HG03135 (cell line): ENCODE data around the gene TSPO.

Experiments
- ATAC-seq: cut with Tn5 transposase; IDR thresholded peaks from one replicate; pipeline ENCODE4 v1.9.1; 2021; ENCODE audit warnings: mild to moderate bottlenecking, moderate library complexity; ENCODE audit not compliant: unreplicated experiment

Gene TSPO

DNA sequence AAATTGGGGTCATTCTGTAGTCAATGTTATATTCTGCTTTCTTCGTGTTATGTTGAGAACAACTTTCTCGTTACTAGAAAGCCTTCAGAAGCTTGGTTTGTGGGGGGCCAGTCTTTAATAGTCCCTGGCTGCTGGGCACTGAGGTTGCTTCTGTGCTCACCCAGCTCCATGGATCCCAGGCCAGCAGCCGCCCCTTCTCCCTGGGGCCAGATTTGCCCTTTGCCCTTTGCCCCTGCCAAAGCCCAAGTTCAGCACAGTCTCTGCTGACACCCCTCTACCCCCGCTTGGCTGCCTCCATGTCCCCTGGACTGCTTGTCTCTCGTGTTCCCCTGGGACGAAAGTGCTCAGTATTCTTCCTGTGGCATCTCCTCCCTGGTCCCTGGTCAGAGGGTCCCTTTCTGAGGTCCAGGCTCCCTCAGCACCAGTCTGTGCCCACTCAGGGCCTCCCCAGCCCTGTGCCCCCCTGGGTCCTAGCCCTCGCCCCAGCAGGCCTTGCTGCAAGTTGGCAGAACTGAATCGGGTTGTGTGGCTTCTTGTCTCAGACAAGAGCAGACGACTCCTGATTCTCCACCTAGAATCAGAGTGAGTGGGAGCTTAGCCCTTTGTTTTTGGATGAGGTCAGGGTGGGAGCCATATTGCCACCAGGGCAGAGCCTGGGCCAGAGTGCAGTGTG is 6.7 kb downstream of the TSPO start:
- no peak for ATAC-seq

DNA sequence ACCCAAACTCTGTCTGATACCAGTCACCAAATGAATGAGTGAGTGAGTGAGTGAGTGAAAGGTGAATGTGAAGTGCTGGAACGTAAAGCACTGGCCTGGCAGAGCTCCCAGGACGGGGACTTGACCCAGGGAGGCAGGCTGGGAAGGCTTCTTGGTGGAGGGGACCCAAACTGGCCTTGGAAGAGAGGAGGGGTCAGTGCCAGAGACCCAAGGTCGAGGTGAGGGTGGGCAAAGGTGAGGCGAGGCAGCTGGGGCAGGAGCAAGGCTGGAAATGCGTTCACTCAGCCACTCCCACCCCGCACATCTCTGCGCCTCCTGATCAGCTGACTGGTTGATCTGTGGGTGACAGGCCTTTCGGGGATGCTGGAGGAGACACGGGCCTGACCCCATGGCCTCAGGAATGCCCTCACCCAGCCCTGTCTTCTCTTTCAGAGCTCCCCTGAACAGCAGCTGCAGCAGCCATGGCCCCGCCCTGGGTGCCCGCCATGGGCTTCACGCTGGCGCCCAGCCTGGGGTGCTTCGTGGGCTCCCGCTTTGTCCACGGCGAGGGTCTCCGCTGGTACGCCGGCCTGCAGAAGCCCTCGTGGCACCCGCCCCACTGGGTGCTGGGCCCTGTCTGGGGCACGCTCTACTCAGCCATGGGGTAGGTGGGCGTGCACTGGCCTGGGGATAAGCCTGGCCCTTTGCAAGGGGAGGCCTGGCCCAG is 7.6 kb downstream of the TSPO start:
- no peak for ATAC-seq

DNA sequence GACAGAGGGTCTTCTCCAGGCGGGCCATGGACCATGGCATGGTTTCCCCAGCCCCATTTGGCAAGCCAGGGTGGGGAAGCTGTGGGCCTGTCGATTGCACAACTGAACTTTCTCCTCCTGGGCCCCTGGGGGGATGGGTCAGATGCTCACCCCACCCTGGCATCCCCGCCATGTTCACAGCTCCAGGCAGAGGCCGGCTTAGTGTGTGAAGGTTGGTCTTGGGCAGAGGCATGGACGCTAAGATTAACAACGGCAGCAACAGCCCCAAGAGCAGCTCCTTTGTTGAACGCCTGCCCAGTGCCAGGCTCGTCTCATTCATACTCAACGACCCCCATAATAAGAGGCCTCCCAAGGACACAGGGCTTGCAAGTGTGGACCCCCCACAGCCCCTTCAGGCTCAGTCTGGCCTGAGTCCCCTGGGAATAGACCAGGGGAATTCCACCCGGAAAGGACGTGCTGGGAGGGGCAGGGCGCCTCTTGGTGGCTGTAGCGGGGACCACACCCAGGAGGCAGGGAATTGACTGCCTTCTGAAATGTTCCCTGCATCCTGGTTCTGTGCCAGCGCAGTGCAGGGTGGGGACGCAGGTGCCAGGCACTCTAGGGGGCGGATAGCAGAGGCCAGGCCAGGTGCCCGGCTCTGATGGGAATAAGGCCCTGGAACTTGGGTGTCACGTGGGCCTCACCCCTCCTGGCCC is 8.3 kb downstream of the TSPO start:
- no peak for ATAC-seq

DNA sequence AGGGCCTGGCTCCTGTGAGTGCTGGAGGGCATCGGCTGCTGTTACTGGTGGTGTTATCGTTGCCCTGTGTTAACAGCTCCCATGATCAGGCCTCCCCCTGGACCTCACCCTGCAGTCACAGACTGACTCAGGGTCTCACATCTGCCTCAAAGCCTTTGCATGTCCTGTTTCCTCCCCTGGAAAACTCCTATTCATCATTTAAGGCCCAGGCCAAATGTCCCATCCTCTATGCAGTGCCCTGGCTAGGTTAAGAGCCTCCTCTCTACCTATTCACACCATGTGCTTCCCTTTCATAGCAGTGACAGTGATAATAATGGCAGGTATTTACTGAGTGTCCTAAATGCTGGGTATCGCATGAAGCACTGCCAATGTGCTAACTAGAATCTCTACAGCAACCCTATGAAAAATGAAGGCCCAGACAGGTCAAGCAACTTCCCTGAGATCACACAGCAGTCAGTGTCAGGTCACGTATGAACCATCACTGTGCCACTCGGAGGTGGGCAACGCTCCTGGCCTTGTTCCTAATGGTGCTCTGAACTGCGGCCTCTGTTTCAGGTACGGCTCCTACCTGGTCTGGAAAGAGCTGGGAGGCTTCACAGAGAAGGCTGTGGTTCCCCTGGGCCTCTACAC is 9.3 kb downstream of the TSPO start:
- no peak for ATAC-seq

DNA sequence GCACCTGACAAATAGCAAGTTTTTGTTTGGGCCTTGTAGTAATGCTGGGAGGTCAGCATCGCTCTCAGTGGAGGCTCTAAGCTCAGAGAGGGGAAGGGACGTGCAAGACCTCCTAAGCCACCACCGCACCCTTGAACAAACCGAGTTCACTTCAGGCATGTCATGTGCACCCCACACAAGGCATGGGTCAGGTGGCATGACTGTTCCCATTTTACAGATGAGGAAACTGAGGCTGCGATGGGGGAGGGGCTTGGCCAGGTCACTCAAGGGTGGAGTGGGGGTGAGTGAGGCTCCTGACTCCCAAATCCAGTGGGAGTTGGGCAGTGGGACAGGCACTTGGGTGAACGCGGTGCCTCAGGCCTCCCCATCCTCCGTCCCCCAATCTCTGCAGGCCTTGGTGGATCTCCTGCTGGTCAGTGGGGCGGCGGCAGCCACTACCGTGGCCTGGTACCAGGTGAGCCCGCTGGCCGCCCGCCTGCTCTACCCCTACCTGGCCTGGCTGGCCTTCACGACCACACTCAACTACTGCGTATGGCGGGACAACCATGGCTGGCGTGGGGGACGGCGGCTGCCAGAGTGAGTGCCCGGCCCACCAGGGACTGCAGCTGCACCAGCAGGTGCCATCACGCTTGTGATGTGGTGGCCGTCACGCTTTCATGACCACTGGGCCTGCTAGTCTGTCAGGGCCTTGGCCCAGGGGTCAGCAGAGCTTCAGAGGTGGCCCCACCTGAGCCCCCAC is 11.2 kb downstream of the TSPO start:
- no peak for ATAC-seq

DNA sequence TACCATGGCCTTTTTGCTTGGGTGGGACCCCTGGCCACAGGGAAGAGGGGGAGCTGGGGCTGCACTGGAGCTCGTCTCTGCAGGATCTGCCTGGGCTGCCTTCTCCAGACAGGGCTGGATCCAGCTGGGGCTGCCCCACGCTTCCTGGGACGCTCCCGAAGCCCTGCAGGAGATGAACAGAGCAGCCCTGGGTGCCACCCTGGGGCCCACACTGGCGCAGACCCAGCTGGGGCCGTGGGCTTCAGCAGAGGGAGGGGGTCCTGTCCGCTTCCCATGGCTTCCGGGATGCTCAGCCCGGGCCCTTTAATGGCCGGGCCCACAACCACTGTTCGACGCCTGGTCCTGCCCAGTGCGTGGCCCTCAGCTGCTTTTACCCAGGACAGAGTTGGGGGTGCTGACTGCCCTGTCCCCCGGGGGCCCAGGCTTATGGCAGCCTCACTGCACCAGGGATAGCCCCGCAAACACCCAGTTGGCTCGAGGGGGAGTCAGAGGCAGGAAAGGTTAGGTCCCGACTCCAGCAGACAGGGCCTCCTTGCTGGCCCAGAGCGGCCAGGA is 12.0 kb downstream of the TSPO start:
- ATAC-seq, result no peak

DNA sequence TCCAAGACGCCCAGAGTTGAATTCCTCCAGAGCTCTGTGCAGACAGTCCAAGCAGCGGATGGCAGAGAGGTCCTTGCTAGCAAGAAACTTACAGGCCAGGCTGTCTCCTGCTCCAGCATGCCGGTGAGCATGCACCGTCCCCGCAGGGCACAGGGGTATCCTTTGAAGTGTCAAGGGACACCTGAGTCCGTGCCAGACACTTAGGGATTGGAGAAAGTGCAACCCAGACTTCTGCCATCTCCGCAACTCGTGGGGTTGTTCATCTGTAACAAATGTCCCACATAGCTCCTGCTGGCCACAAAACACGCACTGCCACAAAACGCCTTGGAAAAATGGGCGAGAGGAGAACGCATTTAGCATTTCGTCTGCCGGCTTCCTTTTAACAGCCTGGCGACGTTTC is 13.3 kb downstream of the TSPO start:
- ATAC-seq, result no peak

DNA sequence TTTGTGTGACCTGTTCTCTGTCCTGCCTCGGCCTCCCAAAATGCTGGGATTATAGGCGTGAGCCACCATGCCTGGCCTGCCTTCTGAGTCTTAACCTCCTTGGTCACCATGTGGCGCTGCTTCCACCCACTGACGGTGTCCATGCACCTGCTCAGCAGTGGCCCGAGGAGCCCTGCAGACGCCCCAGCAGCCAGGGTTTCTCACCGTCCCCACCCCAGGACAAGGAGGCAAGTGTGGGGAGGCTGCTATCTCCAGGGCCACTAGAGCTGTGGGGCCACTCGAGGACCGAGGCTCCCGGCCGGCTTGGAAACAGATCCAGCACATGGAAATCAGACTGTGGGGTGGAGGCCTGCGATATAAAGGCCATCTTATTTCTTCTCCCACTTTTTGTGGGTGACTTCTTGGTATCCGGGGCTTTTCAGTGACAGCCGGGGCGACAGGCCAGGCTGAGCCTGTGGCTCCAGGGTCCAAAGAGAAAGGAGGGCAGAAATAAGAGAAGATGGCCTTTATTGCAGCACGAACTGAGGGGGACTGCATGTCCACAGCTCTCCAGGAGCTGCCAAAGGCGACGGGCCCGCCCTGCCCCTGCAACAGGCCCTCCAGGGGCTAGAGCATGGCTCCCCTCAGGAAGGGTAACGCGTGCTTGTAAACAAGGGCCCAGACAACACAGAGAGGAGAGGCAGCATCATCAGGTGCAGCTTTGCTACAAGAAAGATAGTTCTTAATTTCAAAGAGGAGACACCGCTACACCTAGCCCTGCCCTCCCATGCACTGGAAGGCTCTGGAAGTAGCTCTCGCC is 15.0 kb downstream of the TSPO start:
- ATAC-seq, result no peak

DNA sequence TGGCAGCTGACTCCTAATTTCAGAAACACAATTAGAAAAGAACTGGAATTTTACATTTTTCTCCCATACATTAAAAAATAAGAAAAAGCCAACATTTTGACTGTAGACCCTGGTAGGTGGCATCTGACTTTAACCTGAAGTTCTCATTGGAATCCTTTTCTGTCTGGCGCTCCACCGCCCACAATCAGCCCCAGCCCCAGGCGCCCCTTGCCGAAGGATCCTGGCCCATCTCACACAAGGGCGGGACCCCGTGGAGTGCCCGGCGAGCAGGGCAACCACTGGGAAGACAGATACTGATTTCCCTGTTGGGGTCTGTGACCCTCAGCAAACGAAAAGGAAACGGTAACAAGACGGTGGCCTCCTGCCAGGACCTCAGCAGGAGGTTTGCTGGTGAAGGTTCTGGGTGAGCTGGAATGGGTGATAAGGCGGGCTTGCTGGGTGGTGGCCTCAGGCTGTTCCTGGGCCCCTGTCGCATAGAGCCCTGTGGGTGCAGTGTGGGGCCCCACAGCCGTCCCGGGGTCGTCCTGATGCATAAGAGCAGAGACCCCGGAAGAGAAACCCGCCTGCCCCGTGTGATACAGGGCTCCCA is 15.7 kb downstream of the TSPO start:
- ATAC-seq, result no peak

DNA sequence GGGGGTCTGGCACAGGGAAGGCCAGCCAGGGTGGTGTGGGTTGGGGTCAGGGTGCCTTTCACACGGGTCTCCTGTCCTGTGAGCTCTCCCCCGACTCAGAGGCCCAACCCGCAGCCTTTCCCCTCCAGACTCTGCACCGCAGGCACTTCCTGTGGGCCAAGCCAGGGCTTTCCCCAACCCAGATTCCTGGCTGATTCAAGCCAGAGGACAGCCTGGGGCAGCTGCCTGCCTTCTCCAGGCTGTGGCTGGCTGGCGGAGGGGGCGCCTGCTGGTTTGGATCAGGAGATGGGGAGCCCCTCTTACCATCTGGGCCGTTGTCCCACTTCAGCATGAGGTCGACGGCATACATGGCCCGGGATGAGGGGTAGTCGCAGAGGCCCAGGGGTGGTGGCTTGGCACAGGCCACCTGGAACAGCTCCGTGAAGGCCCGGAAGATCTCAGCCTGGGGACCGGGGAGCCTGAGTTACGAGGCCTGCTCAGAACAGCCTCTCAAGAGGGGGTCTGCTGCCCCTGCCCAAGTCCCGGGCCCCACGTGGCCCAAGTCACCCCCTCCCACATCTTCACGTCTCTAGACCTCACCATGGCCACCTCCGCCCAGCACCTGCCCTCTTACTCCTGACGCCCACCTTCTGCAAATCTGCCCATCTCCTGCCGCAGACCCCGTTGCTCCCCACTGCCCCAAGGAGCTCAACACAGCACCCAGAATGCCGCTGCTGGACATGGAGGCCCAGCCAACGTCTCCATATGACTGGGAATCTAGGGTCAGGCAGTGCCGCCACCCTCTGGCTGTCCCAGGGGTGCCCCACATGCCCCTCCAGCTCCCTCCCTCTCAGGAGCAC is 17.3 kb downstream of the TSPO start:
- ATAC-seq, result no peak

DNA sequence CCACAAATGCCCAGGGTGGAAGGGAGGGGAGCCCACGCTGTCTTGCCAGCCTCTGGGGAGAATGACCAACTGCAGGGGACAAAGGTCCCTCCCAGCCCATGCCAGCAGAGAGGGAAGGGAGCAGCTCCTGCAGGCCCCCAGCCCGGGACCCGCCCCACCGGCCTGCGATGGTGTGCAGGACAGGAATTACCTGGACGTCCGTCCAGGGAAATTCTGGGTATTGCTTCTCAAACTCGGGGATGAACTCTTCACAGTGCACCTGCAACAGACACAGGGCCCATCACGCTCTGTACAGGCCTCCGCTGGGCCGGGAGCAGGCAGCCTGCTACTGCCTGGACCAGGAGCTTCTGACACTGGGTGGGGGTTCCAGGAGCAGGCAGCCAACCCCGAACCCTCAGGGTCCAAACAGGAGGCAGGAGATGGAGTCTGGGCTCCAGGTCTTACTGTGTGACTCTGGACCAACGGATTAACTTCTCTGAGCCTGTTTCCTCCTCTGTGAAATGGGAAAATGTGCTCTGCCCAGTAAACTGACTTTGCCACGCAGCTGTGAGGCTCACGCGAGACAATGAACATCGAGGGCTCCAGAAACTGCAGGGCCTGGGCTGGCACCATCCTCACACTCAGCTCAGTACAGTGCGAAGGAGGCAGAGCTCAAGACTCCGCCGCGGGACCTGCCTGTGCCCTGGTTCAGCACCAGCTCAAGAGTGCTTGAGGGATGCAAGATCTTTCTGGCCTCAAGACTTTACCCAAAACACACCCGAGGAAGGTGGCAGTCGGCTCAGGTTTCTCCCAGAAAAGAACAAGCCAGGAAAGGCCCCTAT is 18.2 kb downstream of the TSPO start:
- ATAC-seq, result no peak

DNA sequence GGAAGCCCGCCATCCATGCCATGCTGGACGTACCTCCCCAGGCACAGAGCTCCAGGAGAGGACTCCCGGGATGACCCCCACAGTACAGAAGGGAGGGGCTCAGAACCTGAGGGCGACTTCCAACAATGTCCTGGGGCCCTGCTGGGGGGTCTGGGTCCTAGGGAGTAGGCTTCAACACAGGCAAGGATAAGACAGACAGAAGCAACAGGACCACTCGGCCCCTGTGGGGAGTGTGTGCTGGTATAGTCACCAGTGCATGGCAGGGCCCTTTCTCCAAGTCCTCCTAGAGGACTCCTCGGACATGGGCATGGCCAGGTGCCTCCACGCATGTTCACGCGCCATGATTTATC is 18.7 kb downstream of the TSPO start:
- no peak for ATAC-seq

DNA sequence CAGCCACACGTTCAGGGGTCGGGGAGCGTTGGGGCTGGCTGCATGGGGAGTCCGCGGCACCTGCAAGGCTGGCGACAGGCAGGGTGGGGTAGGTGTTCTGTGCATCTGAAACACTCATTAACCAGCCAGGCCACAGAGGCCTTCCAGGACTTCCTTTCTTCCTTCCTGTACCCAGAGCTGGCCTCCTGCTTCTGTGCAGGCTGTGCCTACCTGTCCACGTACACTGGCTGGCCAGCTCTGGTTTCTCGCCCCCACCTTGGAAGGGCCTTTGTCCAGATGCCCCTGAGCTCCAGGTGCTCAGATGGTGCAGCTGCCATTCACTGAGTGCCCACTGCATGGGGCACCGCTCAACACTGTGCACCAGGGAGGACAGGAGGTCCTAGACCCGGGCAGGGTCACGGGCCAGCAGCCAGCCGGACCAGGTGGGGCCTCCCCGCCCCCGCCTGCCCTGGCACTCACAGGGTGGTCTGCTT is 19.7 kb downstream of the TSPO start:
- ATAC-seq, result no peak

DNA sequence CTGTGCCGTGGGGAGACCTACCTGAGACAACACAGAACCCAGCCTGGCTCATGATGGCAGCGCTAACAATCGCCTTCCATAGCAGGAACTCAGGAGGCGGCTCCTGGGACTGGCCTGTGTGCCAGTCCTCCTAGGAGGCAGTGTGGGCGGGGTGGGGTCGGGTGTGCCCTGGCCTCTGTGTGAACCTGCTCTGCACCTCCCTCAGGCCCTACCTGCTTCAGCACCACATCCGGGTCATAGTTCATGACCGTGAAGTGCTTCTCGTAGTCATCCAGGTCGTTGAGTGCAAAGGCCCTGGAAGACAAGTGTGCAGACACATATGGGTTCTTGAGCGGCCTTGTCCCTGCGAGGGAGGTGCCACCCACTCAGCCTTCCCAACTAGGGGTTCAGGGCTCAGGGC is 20.2 kb downstream of the TSPO start:
- no peak for ATAC-seq

DNA sequence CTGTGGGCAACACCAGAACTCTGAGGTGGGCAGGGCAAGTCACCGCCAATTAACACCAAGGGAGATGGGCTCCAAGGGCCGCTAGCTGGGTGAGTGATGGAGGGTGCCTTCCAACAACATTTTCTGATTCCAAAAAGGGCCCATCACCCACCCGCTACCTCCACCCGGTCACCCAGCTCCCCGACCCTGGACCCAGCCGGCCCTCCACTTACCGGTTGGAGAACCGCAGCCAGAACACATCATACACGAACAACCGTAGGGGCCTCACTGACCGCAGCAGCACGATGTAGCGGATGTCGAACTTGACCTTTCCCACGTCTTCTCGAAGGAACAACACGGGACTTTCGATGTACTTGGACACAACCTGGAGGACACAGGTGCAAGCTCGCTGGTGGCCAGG is 20.8 kb downstream of the TSPO start:
- ATAC-seq, result no peak

DNA sequence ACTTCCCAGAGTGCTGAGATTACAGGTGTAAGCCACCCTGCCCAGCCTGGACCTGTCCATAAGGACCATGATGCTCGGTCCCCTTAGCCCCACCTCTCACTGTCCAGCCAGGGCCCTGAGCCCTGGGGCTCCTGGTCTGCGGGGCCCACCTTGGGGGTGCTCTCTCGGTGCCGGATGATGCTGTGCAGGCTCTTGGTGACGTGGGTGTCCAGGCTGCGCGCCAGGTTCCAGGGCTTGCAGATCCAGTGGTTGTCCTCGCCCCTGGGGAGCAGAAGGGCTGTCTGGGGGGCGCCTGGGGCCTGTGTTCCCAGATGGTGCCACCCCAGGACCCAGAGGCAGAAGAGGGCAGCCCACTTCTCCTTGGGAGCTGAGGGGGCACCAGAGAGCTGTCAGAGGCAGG is 22.2 kb downstream of the TSPO start:
- ATAC-seq, result no peak

DNA sequence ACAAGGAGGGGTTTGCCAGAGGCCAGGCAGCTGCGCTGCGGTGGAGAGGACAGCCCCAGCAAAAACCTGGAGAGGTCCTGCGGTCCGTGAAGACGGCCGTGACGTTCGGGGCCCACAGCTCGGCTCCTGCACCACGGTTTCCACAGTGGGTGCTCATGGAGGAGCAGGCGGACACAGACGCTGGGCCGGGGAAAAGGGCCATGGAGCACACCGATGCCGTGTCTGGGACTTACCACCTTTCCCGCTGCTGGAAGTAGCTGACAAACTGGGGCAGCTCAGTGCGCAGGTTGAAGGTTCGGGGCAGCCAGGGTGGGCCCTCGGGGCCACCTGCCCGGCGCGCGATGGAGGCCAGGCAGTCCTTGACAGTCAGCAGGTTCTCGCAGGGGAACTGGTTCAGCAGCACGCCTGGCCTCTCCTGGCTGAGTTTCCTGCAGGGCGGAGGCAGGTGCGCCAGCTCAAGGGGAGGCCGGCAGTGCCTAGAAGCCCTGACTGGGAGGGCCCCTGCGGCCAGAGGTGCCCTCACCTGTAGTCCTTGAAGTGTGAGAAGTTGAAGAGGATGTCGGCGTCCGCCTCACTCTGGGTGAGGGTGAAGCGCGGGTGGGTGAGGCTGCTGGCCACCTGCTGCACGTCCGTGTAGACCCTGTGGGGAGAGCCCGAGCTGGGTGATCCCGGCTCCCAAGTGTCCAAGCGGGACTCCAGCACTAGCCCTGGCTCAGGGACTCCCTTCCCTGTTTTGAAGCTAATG is 22.8 kb downstream of the TSPO start:
- no peak for ATAC-seq
